ENCODE measurements around the gene ZNF584.

DNA sequence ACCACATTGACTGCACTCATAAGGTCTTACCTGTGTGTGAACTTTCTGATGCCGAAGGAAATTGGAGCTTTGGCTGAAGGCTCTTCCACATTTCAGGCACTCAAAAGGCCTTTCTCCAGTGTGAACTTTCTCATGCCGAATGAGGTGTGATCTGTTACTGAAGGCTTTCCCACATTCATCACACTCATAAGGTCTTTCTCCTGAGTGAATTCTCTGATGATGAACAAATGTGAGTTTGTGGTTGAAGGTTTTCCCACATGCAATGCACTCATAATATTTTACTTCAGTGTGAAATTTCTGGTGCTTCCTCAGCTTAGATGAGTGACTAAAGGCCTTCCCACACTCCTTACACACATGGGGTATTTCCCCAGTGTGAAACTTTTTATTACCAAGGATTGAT is 25.8 kb downstream of the ZNF584 start:
- TF ChIP-seq TAF1 (IDR thresholded peaks at IDR 0.05; ENCODE audit: borderline replicate concordance, low read depth, low read length) (no peak), NFYB (IDR thresholded peaks at IDR 0.05; ENCODE audit: insufficient read depth, low read depth, low read length) (no peak), USF1 (IDR thresholded peaks at IDR 0.05; ENCODE audit: borderline replicate concordance, extremely low read length, insufficient read depth, low read depth, low read length) (no peak), EP300 (IDR thresholded peaks at IDR 0.05; ENCODE audit: borderline replicate concordance in 1 of 2, control insufficient read depth in 1 of 2, low read depth in 2 of 2, low read length in 2 of 2) (no peak), MXI1 (IDR thresholded peaks at IDR 0.05; ENCODE audit: low read depth, low read length) (no peak), EZH2 (IDR thresholded peaks at IDR 0.05; ENCODE audit: borderline replicate concordance, control insufficient read depth, low read depth, low read length) (no peak)
- TF ChIP-seq, protein P1, sequence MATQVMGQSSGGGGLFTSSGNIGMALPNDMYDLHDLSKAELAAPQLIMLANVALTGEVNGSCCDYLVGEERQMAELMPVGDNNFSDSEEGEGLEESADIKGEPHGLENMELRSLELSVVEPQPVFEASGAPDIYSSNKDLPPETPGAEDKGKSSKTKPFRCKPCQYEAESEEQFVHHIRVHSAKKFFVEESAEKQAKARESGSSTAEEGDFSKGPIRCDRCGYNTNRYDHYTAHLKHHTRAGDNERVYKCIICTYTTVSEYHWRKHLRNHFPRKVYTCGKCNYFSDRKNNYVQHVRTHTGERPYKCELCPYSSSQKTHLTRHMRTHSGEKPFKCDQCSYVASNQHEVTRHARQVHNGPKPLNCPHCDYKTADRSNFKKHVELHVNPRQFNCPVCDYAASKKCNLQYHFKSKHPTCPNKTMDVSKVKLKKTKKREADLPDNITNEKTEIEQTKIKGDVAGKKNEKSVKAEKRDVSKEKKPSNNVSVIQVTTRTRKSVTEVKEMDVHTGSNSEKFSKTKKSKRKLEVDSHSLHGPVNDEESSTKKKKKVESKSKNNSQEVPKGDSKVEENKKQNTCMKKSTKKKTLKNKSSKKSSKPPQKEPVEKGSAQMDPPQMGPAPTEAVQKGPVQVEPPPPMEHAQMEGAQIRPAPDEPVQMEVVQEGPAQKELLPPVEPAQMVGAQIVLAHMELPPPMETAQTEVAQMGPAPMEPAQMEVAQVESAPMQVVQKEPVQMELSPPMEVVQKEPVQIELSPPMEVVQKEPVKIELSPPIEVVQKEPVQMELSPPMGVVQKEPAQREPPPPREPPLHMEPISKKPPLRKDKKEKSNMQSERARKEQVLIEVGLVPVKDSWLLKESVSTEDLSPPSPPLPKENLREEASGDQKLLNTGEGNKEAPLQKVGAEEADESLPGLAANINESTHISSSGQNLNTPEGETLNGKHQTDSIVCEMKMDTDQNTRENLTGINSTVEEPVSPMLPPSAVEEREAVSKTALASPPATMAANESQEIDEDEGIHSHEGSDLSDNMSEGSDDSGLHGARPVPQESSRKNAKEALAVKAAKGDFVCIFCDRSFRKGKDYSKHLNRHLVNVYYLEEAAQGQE (IDR thresholded peaks at IDR 0.05; ENCODE audit: low read depth, low read length): no peak
- TF ChIP-seq, protein P2, sequence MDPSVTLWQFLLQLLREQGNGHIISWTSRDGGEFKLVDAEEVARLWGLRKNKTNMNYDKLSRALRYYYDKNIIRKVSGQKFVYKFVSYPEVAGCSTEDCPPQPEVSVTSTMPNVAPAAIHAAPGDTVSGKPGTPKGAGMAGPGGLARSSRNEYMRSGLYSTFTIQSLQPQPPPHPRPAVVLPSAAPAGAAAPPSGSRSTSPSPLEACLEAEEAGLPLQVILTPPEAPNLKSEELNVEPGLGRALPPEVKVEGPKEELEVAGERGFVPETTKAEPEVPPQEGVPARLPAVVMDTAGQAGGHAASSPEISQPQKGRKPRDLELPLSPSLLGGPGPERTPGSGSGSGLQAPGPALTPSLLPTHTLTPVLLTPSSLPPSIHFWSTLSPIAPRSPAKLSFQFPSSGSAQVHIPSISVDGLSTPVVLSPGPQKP (IDR thresholded peaks at IDR 0.05; ENCODE audit: low read depth, low read length): no peak
